GM21576 (cell line): ENCODE results near the gene POLE4.

Source experiments
- ATAC-seq: cut with Tn5 transposase; IDR thresholded peaks from one replicate; pipeline ENCODE4 v1.9.1; 2021; ENCODE audit warnings: mild to moderate bottlenecking, moderate library complexity; ENCODE audit not compliant: unreplicated experiment

POLE4 gene

GRCh38 chr2:74939919-74940812 lies 18.3 kb upstream of the POLE4 start:
- no peak for ATAC-seq

GRCh38 chr2:74941284-74941683 lies 17.2 kb upstream of the POLE4 start:
- ATAC-seq = no peak

- no peak for ATAC-seq
Measured at GRCh38 chr2:74942263-74942662, 16.2 kb upstream of the POLE4 start.

- peak; percentile 99 for ATAC-seq
Measured at GRCh38 chr2:74944987-74945787, 13.3 kb upstream of the POLE4 start.

- no peak for ATAC-seq
Measured at GRCh38 chr2:74945788-74946331, 12.6 kb upstream of the POLE4 start.

DNA sequence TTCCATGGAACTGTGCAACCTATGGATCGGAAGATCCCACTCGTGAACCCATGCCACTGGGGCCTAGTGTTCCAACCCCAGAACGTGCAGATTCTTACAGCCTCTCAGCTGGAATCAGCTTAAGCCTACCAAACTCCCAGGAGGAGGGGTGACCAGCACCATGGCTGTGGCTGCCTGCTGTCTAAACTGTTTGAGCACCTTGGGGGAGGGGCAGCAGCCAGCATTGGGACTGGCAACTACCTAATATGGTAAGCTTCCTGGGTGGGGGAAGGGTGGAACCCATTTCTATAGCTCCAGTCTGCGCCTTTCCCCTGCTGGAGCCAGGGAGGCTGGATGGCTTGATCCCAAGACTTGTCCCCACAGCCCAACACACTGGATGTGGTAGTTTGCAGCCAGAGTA lies 10.7 kb upstream of the POLE4 start:
- ATAC-seq = no peak

DNA sequence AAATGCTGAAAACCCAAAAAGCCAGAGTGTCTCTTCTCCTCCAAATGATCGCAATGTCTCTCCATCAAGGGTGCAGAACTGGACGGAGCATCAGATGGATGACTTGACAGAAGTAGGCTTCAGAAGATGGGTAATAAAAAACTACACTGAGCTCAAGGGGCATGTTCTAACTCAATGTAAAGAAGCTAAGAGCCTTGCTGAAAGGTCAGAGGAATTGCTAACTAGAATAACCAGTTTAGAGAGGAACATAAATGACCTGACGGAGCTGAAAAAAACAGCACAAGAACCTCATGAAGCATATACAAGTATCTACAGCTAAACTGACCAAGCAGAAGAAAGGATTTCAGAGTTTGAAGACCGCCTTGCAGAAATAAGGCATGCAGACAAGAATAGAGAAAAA lies 9.7 kb upstream of the POLE4 start:
- ATAC-seq = no peak

GRCh38 chr2:74951211-74951754 lies 7.2 kb upstream of the POLE4 start:
- ATAC-seq = no peak

GRCh38 chr2:74952575-74952974 lies 5.9 kb upstream of the POLE4 start:
- ATAC-seq = no peak

GRCh38 chr2:74953796-74954499 lies 4.5 kb upstream of the POLE4 start:
- no peak for ATAC-seq

- ATAC-seq = no peak
Measured at GRCh38 chr2:74954500-74954874, 4.0 kb upstream of the POLE4 start.

DNA sequence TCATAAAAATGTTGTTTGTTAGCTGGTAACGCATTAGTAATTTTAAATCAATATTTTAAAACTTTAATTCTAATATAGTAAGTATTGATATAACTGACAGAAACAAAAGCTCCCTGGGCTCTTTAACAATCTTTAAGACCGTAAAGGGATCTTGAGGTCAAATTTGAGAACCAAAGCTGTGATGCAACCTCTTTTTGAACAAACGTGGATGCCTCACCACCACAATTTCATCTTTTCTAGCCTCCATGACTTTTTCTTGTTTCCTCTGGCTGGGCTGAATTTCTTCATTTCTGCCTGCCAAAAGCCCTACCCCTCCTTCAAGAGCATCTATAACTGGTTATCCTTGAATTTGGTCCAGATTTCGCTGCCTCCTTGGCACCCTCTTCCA lies 563 bp upstream of the POLE4 start:
- no peak for ATAC-seq

- ATAC-seq = no peak
Measured at GRCh38 chr2:74959106-74959751, 786 bp downstream of the POLE4 start.

DNA sequence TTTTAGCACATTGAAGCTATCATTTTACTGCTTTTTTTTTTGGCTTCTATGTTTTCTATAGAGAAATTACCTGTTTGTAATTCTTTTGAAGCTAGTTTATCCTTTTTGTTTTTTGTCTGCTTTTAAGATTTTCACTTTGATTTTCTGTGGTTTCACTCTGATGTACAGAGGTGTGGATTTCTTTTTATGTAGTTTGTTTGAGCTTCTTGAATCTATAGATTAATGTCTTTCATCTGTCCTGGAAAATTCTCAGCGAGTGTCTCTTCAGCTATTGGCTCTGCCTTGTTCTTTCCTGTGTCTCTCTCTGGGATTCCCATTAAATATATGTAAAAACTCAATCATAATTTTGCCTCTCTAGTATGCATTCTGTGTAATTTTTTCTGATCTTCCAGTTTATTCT lies 8.4 kb downstream of the POLE4 start:
- ATAC-seq = no peak

DNA sequence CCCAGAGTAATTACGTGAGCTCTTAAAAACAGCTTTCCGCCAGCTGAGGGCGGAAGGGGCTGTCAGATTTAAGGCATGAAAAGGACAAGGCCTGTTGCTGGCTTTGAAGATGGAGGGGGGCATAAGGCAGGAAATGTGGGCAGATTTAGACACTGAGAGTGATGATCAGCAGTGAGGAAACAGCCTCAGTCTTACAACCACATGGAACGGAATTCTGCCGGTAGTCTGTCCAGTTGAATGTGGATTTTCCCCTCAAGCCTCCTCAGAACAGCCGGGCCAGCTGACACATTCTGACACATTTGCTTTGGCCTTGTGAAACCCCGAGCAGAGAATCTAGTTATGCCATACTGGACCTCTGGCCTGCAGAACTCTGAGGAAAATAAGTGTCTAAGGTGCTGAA lies 16.6 kb downstream of the POLE4 start:
- ATAC-seq = no peak

- ATAC-seq = no peak
Measured at GRCh38 chr2:74979844-74980243, 21.4 kb downstream of the POLE4 start.

DNA sequence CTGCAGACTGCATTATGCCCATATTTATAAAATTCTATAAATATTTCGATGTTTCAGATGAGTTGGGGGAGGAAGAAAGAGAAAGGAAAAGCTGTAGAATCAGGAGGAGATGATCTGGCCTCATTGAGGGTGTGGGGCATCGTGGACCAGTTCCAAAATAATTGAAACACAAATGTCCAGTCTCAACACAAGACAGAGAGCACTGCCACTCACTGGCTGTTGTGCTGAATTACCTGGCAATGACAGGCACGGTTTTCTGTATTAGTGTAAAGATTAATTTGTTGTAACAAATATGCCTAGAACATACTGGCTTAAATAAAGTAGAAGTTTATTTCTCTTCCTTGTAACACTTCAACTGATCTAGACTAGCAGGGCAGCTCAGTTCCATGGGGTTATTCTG lies 24.1 kb downstream of the POLE4 start:
- no peak for ATAC-seq

- no peak for ATAC-seq
Measured at GRCh38 chr2:74983631-74984392, 25.4 kb downstream of the POLE4 start.

DNA sequence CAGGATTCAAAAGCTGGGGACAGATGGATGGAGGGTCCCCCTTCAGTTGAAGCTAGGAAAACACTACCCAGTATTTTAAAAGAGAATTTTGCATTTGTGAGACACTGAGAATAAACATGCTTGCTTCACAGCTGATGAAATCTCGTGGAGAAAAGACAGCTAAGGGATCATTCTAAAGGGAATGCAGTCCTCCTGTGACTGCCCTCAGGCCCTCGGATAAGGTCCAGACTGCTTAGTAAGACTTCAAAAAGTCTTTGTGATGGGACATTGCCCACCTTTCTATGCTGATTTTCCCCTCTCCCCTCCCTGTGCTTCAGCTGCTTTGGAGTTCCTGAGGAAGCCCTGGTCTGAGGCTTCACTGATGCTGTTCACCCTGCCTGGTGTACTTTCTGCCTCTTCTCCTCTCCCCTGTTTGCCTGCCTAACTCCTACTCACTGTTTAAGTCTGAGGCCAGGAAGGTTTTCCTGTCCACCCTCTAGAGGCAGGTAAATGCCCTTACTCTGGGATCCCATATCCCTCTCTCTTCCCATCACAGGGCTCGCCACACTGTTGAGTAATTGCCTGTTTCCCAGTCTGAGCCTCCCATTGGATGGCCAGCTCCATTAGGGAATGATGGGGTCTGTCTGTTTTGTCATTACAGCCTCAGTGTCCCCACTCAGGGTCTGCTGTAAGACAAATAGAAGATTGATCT lies 26.6 kb downstream of the POLE4 start:
- no peak for ATAC-seq
